Lower leg skin (tissue), 3 donors: Measurements from ENCODE around the gene NTSR2.

Experiments
- POLR2A ChIP-seq, 2 donors: fragments of 450-650 bp; IDR thresholded peaks; one replicate each; pipeline ENCODE4 v1.6.1; 2016 to 2017; ENCODE audit warnings: antibody characterized with exemption in 2 of 2, mild to moderate bottlenecking in 1 of 2, moderate library complexity in 1 of 2
- TF ChIP-seq, protein P1 (sequence below), 3 donors: fragments of 450-650 bp; IDR thresholded peaks; one replicate each; pipeline ENCODE4 v1.5.1; 2016; ENCODE audit warnings: antibody characterized with exemption in 3 of 3, mild to moderate bottlenecking in 3 of 3, moderate library complexity in 2 of 3

DNA sequence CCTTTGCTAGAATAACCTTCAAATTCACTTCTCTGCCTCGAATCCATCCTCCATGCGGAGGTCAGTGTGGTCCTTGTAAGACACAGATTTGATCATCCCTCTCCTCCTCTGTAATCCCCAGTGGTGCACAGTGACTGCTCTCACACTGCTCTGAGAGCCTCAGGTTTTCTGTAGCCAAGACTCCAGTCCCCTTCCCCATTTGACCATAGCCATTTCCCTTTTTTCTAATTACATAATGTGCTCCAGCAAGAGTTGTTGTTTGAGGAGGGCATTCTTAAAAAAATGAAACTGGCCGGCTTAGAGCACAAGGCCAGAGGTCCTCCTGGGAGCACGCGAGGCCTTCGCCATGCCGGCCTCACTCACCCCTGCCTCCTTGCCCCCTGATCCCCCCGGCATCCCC, 41.8 kb upstream of the NTSR2 start:
- TF ChIP-seq, protein P1, sequence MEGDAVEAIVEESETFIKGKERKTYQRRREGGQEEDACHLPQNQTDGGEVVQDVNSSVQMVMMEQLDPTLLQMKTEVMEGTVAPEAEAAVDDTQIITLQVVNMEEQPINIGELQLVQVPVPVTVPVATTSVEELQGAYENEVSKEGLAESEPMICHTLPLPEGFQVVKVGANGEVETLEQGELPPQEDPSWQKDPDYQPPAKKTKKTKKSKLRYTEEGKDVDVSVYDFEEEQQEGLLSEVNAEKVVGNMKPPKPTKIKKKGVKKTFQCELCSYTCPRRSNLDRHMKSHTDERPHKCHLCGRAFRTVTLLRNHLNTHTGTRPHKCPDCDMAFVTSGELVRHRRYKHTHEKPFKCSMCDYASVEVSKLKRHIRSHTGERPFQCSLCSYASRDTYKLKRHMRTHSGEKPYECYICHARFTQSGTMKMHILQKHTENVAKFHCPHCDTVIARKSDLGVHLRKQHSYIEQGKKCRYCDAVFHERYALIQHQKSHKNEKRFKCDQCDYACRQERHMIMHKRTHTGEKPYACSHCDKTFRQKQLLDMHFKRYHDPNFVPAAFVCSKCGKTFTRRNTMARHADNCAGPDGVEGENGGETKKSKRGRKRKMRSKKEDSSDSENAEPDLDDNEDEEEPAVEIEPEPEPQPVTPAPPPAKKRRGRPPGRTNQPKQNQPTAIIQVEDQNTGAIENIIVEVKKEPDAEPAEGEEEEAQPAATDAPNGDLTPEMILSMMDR (IDR thresholded peaks at IDR 0.05), result no peak
- TF ChIP-seq POLR2A (IDR thresholded peaks at IDR 0.05), result no peak
